Kidney tubule cell (primary cell): ENCODE data around the gene CLEC9A.

Experiments used
- DNase-seq: peaks from one replicate; pipeline ENCODE4 v3.0.0-alpha.2; 2018; ENCODE audit warnings: low spot score

CLEC9A gene

GRCh38 chr12:10113075-10113474 lies 82.6 kb downstream of the CLEC9A start:
- no peak for DNase-seq

GRCh38 chr12:10113920-10114319 lies 83.4 kb downstream of the CLEC9A start:
- no peak for DNase-seq

- DNase-seq: no peak
These were observed 84.8 kb downstream of the CLEC9A start for GRCh38 chr12:10115311-10115710.
